Measurements from ENCODE around the gene PLEK. TPM values are rescaled to one million over a fixed set of nuclear protein-coding genes. Genes with fewer than 3 reads are reported as not detected.

PLEK gene
- polyA plus RNA-seq (2012; ENCODE audit: insufficient read depth, insufficient read length): 0.70 TPM

- no peak for DNase-seq (ENCODE audit: low read depth, low spot score)
- H3K4me3 ChIP-seq (ENCODE audit: low read length): no peak within 1 kb of the TSS
These were observed at the start of gene PLEK for GRCh38 chr2:68365087-68365486. PLEK (plus strand) TSS chr2:68365282; CDS start chr2:68365352, 70 bp downstream.

DNA sequence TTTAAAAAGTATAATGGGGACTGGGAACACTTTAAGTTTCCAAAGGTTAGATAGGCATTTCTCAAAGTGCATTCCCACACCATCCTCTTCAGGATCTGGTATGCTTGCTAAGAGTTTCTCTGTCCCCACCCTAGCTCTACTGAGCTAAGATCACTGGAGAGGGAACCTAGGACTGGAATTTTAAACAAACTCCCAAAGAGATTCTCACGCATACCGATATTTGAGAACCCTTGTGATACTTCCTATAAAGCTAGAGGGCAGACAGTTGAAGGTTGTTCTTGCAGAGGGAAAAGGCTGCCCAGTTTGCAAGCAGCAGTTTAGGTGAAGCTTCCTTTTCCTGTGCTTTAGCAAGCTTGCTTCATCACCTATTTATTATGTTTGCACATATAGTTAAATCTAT, 49.0 kb upstream of the PLEK start:
- DNase-seq (ENCODE audit: low read depth, low spot score): no peak
- no peak overlapping the region for H3K4me3 ChIP-seq (ENCODE audit: low read length)

GRCh38 chr2:68317971-68318913, 46.8 kb upstream of the PLEK start:
- no peak for DNase-seq (ENCODE audit: low read depth, low spot score)
- H3K4me3 ChIP-seq (ENCODE audit: low read length): no peak overlapping the region

DNA sequence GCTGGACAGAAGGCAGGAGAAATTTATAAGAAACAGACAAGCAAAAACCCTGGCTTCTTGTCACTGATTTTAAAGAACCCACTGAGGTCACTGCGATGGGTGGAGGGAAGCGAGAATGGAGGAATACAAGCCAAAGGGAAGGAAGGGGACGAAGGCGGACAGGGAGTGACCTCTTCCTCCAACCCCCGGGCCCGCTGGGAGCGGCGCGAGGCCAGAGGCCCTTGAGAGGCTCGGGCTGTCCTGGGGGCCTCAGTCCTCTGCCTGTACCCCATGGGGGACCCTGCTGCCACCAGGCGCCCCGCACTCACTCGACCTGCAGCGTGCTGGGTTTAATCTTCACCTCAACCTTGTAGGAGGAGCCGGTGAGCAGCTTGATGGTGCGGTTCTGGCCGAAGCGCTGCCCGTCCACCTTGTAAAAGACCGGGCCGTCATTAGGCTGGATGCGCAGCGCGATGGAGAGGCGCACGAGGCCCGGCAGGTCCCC, 46.1 kb upstream of the PLEK start:
- no peak for DNase-seq (ENCODE audit: low read depth, low spot score)
- H3K4me3 ChIP-seq (ENCODE audit: low read length): no peak overlapping the region

DNA sequence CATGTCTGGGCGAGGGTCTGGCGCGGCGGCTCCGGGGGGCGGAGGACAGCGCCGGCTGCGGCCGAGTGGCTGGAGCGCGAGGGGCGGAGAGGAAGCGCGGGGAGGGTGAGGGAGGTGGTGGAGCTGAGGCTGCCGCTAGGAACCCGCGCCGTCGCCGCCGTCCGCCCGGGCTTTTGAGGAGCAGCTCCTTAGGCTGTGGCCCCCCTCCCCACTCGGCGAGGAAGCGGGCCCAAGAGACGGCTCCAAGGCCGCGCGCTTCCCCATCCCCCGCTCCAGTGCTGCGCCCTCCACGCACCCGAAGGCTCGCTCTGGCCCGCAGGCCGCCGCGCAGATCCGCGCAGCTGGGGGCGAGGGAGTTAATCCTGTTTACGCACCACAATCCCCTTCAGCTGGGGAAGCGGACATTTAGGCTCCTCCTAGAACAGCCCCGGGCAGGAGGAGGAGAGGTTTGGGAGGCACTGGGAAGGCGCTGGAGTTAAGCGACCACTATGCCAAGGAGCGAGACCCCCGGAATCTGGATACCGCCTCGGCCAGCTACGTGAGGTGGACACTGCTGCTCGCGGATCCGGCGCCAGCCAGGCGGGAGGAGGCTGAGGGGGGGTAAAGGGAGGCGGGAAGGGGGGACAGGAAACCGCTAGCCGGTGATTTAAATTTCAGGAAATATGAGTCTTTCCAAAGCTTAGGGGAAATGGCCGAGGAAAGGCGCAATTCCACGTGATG, 45.5 kb upstream of the PLEK start, which contains the start of gene CNRIP1:
Gene CNRIP1 (minus strand): TSS at position 552 of the 720 bp plus-strand sequence. CDS start 549 bp downstream, at position 3.
- no peak for DNase-seq (ENCODE audit: low read depth, low spot score)
- H3K4me3 ChIP-seq (ENCODE audit: low read length): no peak within 1 kb of the TSS

- no peak overlapping the region for H3K4me3 ChIP-seq (ENCODE audit: low read length)
- no peak for DNase-seq (ENCODE audit: low read depth, low spot score)
These were observed 44.9 kb upstream of the PLEK start for GRCh38 chr2:68320118-68320641.

- H3K4me3 ChIP-seq (ENCODE audit: low read length): no peak overlapping the region
- no peak for DNase-seq (ENCODE audit: low read depth, low spot score)
These were observed 40.0 kb upstream of the PLEK start for GRCh38 chr2:68325056-68325455.

- no peak overlapping the region for H3K4me3 ChIP-seq (ENCODE audit: low read length)
- DNase-seq (ENCODE audit: low read depth, low spot score): no peak
These were observed 36.2 kb upstream of the PLEK start for GRCh38 chr2:68328901-68329300.

DNA sequence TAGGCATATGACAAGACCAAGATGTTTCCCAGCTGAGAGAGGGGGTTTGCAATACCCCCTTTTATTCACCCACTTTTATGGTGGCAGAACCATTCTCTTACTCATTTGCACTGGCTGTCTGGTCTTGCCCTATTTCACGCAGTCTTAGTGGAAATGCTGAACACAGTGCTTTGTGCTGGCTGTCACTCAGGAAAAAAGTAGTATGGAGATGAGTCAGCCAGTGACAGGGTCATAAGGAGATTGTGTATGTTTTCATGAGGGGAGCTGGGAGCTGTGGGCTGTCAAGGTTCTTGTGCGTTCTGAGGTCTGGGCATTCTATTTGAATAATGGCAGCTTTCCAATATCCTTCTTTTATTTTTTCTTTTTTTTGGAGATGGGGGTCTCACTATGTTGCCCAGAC, 34.4 kb upstream of the PLEK start:
- no peak for DNase-seq (ENCODE audit: low read depth, low spot score)

DNA sequence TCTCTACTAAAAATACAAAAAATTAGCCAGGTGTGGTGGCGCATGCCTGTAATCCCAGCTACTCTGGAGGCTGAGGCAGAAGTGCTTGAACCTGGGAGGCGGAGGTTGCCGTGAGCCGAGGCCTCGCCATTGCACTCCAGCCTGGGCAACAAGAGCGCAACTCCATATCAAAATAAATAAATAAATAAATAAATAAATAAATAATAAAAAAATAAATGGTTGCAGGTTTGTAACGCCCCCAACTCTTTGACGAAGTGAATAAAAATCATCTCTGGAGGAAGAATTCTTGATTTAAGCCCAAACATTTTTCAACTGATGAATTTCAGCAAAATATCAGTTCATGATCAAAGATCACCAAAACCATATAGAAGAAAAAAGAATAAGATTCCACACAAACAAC, 32.1 kb upstream of the PLEK start:
- DNase-seq (ENCODE audit: low read depth, low spot score): no peak
- H3K4me3 ChIP-seq (ENCODE audit: low read length): no peak overlapping the region

More for the DNA sequence above, 34.4 kb upstream of the PLEK start:
- no peak overlapping the region for H3K4me3 ChIP-seq (ENCODE audit: low read length)

GRCh38 chr2:68333931-68334330, 31.2 kb upstream of the PLEK start:
- H3K4me3 ChIP-seq (ENCODE audit: low read length): no peak overlapping the region
- DNase-seq (ENCODE audit: low read depth, low spot score): no peak

DNA sequence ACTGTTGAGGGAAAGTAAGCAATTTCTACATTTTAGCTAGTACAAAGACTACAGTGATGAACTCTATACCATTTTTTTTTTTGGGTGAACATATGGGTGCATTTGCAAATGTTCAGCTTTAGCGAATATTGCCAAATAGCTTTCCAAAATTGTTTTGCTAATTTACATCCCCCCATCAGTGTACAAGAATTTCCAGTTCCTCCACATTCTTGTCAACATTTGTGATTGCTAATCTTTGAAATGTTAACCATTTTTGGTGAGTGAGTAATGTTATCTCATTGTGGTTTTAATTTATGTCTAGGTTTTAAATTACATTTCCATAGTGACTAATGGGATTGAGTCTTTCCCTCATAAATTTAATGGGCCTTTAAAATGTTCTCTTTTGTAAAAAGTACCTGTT, 28.9 kb upstream of the PLEK start:
- H3K4me3 ChIP-seq (ENCODE audit: low read length): no peak overlapping the region
- DNase-seq (ENCODE audit: low read depth, low spot score): no peak

- no peak for DNase-seq (ENCODE audit: low read depth, low spot score)
- no peak overlapping the region for H3K4me3 ChIP-seq (ENCODE audit: low read length)
These were observed 24.6 kb upstream of the PLEK start for GRCh38 chr2:68340226-68341061.

GRCh38 chr2:68341062-68341329, 24.1 kb upstream of the PLEK start:
- no peak overlapping the region for H3K4me3 ChIP-seq (ENCODE audit: low read length)
- DNase-seq (ENCODE audit: low read depth, low spot score): no peak

GRCh38 chr2:68341583-68341982, 23.5 kb upstream of the PLEK start:
- no peak for DNase-seq (ENCODE audit: low read depth, low spot score)
- H3K4me3 ChIP-seq (ENCODE audit: low read length): no peak overlapping the region

DNA sequence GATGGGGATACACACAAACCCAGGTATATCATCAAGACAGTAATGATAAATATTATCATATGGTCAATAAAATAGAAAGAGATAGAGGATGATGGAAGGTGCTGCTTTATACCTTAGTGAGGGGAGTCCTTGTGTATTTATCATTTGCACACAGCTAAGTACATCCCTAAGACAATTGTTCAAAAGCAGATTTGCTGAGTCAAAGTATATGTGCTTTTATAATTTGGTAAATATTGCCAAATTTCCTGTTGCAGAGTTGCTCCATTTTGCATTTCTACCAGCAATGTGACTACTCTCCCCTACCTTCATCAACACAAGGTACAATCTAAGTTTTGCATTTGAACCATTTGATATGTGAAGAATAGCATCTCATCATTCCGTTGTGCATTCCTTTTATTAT, 22.6 kb upstream of the PLEK start:
- DNase-seq (ENCODE audit: low read depth, low spot score): no peak
- H3K4me3 ChIP-seq (ENCODE audit: low read length): no peak overlapping the region

GRCh38 chr2:68344031-68344430, 21.1 kb upstream of the PLEK start:
- H3K4me3 ChIP-seq (ENCODE audit: low read length): no peak overlapping the region
- no peak for DNase-seq (ENCODE audit: low read depth, low spot score)

GRCh38 chr2:68345129-68345875, 19.8 kb upstream of the PLEK start:
- DNase-seq (ENCODE audit: low read depth, low spot score): no peak
- no peak overlapping the region for H3K4me3 ChIP-seq (ENCODE audit: low read length)

All from Jurkat, Clone E6-1 (cell line).